Activated naive CD8-positive, alpha-beta T cell treated with anti-CD3 and anti-CD28 coated beads, Interleukin-2, amount 10 ng/mL, durations not matched to agents 7 days and 5 days (primary cell): ENCODE data around the gene WDR31. TPM values are rescaled to one million over a fixed set of nuclear protein-coding genes. Genes with fewer than 3 reads are reported as not detected.

ENCODE experiments used
- ATAC-seq: fragments of 150-1000 bp; cut with Tn5 transposase; one replicate; pipeline ENCODE4 v1.10.0; 2021; ENCODE audit warnings: low read depth, moderate library complexity
- POLR2A ChIA-PET: fragments of 350-600 bp; sonication (Branson Sonifier 250); formaldehyde crosslinking; loops from one replicate; lab custom pipeline; 2021; ENCODE audit warnings: antibody characterized with exemption; lab: Charles Lee
- DNase-seq: peaks from one replicate; pipeline ENCODE4 v3.0.0; 2021
- H3K27ac Mint-ChIP-seq: one replicate; pipeline ENCODE4 v1.8.0; 2022; ENCODE audit warnings: mild to moderate bottlenecking, mixed read lengths
- H3K27me3 Mint-ChIP-seq: one replicate; pipeline ENCODE4 v1.8.0; 2022; ENCODE audit warnings: mild to moderate bottlenecking, moderate library complexity, mixed read lengths
- H3K36me3 Mint-ChIP-seq: one replicate; pipeline ENCODE4 v1.8.0; 2021; ENCODE audit warnings: mild to moderate bottlenecking, mixed read lengths
- H3K4me1 Mint-ChIP-seq: one replicate; pipeline ENCODE4 v1.8.0; 2021; ENCODE audit warnings: mixed read lengths
- H3K4me3 Mint-ChIP-seq: one replicate; pipeline ENCODE4 v1.8.0; 2022; ENCODE audit warnings: mild to moderate bottlenecking, moderate library complexity, mixed read lengths
- H3K9me3 Mint-ChIP-seq: one replicate; pipeline ENCODE4 v1.8.0; 2021; ENCODE audit warnings: mixed read lengths
- total RNA-seq, 2 experiments: library from RNA; stranded (reverse); gene quantifications; one replicate each; pipeline ENCODE4 v1.2.3, GENCODE V29; 2021

The WDR31 gene
- total RNA-seq, 2 experiments from 2014 or later = 0.99 to 1.00 TPM

GRCh38 chr9:113267911-113268566 lies 72.0 kb downstream of the WDR31 start:
- Mint-ChIP-seq H3K27me3 (no peaks in the 10 kb centered on the region), H3K9me3 (no peaks in the 10 kb centered on the region), H3K36me3 (peaks cover 18% of the 10 kb centered on the region), H3K27ac (no peak overlapping the region), H3K4me1 (peaks cover 5% of the 10 kb centered on the region), H3K4me3 (no peak overlapping the region)
- ATAC-seq = no peak
- POLR2A ChIA-PET = no interaction called here
- DNase-seq = no peak

DNA sequence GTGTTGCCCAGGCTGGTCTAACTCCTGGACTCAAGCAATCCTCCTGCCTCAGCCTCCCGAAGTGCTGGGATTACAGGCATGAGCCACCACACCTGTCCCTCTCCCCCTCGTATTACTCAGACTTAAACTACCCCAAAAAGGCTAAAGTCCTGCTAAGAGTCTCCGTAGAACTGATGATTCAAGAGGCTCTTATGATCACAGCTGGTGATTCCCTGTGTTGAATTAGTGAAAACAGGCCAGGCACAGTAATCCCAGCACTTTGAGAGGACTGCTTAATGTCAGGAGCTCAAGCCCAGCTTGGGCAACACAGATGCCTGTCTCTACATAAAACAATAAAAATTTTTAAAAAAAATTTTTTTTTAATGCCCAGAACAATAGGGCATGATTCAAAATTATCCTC lies 73.9 kb downstream of the WDR31 start:
- no peak for ATAC-seq
- H3K27me3 Mint-ChIP-seq = no peaks in the 10 kb centered on the region

More for the DNA sequence above, 73.9 kb downstream of the WDR31 start:
- Mint-ChIP-seq H3K9me3 (no peaks in the 10 kb centered on the region), H3K27ac (no peak overlapping the region), H3K36me3 (peaks cover 19% of the 10 kb centered on the region), H3K4me1 (peaks cover 5% of the 10 kb centered on the region), H3K4me3 (no peak overlapping the region)
- no peak for DNase-seq
- POLR2A ChIA-PET = no interaction called here

Other genes with a start within 250 kb of the WDR31 start
- 1 to 10 TPM; 3.4 to 4.7 TPM for gene SLC31A2, start 189.3 kb downstream of the WDR31 start, total RNA-seq
- gene FKBP15, start 119.0 kb downstream of the WDR31 start, total RNA-seq = 10 to 100 TPM; 37.4 to 40.7 TPM
- 1 to 10 TPM; 8.8 to 9.3 TPM for gene SLC31A1, start 118.7 kb downstream of the WDR31 start, total RNA-seq
- 10 to 100 TPM; 27.5 to 28.9 TPM for gene CDC26, start 64.7 kb downstream of the WDR31 start, total RNA-seq
- 10 to 100 TPM; 31.1 to 31.8 TPM for gene PRPF4, start 64.6 kb downstream of the WDR31 start, total RNA-seq
- under 1 TPM; 0.14 to 0.37 TPM for gene RNF183, start 36.9 kb downstream of the WDR31 start, total RNA-seq
- 10 to 100 TPM in 1 of 2 experiments, 1 to 10 TPM in 1; 9.6 to 10.6 TPM for gene BSPRY, start 9.3 kb upstream of the WDR31 start, total RNA-seq
- gene HDHD3, start 36.7 kb upstream of the WDR31 start, total RNA-seq = 10 to 100 TPM; 20.0 to 21.3 TPM
- gene ALAD, start 61.0 kb upstream of the WDR31 start, total RNA-seq = 10 to 100 TPM; 33.9 to 40.4 TPM
- 10 to 100 TPM; 51.7 to 52.2 TPM for gene POLE3, start 70.4 kb upstream of the WDR31 start, total RNA-seq
- under 1 TPM; 0.36 to 0.54 TPM for gene C9orf43, start 70.5 kb upstream of the WDR31 start, total RNA-seq
- 10 to 100 TPM; 63.2 to 65.5 TPM for gene RGS3, start 123.5 kb upstream of the WDR31 start, total RNA-seq